ENCODE measurements around the gene XPO1.
A peak's percentile ranks its signal among the peaks of the same experiment; 100 is the strongest.
"Not testable (repeated sequence)": the region's sequence is repeated elsewhere in the genome, so short reads cannot be mapped to it uniquely, and the experiment has no call there.

Gene XPO1

DNA sequence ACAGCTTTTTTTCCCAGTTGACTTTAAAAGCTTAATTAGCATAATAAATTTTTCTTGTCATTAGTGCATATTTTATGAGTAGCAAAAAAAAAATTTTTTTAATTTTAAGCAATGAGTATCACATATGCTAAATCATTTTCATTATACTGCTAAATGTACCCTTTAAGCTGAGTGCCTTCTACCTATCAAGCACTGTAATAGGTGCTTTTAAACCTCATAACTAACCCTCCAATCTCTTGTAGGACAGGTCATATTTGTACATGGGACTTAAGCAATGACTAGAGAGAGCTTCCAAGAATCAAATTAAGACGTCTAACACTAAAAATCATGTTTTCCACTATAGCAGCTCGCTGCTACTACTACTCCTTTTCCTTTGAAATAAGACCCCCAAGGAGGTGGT lies 7.4 kb downstream of the XPO1 start:
- no peak for DNase-seq

DNA sequence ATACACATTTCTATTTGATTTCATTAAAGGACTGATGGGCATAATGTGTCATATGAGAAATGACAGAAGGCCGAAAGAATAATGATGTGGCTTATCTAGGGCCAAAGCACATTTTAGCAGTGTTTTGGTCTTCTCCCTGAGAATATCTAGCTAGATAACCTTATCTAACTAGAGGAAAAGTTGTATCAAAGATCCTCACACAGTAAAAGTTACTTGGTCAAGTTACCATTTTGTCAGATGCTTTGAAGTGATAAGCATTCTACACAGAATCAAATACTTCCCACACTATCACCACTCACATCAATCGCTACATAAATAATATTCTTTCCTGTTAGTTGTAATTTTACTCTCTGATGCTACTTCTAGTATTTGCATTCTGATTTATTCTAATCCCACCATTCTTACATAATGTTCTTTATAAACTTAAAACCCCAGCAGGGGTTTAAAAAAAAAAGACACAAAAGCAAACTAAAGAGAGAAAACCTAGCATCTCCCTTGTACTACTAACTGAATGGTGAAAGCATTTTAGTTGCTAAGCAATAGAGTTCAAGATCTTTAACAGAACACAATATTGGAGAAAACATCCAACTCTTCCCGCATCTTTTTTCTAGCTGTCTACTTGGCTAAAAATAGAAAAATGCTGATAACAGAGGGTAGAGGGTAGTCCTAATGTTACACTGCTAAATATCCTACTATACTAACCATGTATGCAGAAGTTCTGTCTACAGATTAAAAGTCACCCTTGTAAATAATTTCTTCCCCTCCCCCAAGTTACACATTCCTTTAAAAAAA lies 8.0 kb downstream of the XPO1 start:
- no peak for DNase-seq

GRCh38 chr2:61520261-61520660 lies 17.9 kb downstream of the XPO1 start:
- DNase-seq = no peak

GRCh38 chr2:61512768-61513398 lies 25.3 kb downstream of the XPO1 start:
- DNase-seq = no peak

DNA sequence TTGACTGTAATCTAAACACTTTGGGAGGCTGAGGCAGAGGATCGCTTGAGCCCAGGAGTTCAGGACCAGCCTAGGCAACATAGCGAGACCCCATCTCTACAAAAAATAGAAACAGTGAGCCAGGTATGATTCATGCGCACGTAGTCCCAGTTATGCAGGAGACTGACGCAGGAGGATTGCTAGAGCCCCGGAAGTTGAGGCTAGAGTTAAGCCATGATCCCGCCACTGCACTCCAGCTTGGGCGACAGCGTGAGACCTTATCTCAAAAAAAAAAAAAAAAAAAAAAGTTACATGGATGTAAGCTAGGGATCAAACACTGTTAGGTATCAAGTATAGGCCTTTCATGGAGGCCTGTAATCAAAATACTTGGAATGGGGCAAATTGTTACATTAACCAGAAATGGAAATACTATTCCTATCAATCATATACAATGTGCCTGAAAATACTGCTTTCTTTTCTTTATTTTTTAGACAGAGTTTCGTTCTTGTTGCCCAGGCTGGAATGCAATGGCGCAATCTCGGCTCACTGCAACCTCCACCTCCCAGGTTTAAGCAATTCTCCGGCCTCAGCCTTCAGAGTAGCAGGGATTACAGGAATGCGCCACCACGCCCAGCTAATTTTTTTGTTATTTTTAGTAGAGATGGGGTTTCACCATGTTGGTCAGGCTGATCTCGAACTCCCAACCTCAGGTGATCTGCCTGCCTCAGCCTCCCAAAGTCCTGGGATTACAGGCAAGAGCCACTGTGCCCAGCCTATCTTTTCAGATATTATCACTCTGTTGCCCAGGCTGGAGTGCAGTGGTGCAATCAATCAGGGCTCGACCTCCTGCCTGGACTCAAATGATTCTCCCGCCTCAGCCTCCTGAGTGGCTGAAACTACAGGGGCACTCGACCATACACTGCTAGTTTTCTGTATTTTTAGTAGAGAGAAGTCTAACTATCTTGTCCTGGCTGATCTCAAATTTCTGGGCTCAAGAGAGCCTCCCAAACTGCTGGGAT lies 27.2 kb downstream of the XPO1 start:
- no peak for DNase-seq

DNA sequence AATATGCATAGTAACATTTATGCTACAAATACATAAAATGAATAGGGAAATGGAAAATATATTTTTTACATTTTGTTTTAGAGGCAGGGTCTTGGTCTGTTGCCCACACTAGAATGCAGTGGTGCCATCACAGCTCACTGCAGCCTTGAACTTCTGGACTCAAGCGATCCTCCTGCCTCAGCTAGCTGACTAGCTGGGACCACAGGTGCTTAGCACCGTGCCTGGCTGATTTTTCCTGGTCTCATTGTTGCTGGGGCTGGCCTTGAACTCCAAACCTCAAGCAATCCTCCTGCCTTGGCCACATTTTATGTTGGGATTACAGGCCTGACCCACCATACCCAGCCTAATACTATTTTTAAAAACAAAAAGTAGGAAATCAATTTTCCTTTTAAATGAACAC lies 33.2 kb downstream of the XPO1 start:
- DNase-seq = no peak

- no peak for DNase-seq
These were observed 39.1 kb downstream of the XPO1 start for GRCh38 chr2:61499060-61499459.

DNA sequence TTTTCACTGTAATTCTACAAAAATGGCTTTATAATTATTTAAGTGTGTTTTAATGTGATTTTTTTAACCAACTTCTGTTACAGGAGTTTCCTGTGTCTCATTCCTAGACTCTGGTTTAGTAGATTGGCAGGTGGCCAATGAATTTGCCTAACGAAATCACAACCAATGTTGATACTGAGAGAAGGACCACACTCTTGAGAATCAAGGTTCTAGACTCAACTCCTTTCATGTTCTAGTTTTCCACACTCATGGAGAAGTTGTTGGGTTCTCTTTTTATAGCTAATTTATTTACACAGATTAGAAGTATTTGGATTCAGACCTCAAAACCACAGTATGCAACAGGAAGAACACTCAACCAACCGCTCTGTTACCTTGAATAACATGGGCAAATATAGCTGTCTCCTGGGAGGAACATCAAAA lies 44.6 kb downstream of the XPO1 start:
- no peak for DNase-seq

GRCh38 chr2:61492476-61492875 lies 45.7 kb downstream of the XPO1 start:
- DNase-seq = no peak

- DNase-seq = no peak
These were observed 52.9 kb downstream of the XPO1 start for GRCh38 chr2:61485281-61485680.

- DNase-seq = no peak
These were observed 60.1 kb downstream of the XPO1 start for GRCh38 chr2:61478086-61478485.

DNA sequence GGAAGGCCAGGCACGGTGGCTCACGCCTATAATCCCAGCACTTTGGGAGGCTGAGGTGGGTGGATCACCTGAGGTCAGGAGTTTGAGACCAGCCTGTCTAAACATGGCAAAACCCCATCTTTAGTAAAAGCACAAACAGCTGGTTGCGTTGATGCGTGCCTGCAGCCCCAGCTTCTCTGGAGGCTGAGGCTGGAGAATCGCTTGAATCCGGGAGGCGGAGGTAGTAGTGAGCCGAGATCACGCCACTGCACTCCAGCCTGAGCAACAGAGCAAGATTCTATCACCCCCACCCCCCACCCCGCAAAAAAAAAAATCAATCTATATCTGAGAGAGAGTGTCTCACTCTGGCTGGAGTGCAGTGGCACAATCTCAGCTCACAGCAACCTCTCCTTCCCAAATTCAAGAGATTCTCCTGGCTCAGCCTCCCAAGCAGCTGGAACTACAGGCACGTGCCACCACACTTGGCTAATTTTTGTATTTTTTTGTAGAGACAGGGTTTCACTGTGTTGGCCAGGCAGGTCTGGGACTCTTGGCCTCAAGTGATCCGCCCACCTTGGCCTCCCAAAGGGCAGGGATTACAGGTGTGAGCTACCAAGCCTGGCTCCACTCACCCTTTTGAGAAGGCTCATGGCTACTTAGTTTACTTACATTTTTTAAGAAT lies 61.1 kb downstream of the XPO1 start:
- not testable (repeated sequence) for DNase-seq

GRCh38 chr2:61471905-61472805 lies 66.0 kb downstream of the XPO1 start:
- DNase-seq = no peak

- peak; percentile 71 for DNase-seq
These were observed 66.9 kb downstream of the XPO1 start, which contains the start of gene USP34 for GRCh38 chr2:61470965-61471904. Gene USP34 (minus strand): TSS chr2:61471087. CDS start chr2:61470692, 395 bp downstream.

GRCh38 chr2:61470122-61470951 lies 67.8 kb downstream of the XPO1 start:
- peak; percentile 54 for DNase-seq

- no peak for DNase-seq
These were observed 68.6 kb downstream of the XPO1 start for GRCh38 chr2:61469424-61470121.

- DNase-seq = not testable (repeated sequence)
These were observed 69.9 kb downstream of the XPO1 start for GRCh38 chr2:61468231-61468630.

- no peak for DNase-seq
These were observed 73.1 kb downstream of the XPO1 start for GRCh38 chr2:61465045-61465444.

All from NCI-H1694 (cell line).